Osteoblast (primary cell): Measurements from ENCODE around the gene RNF130. TPM values are rescaled to one million over a fixed set of nuclear protein-coding genes. Genes with fewer than 3 reads are reported as not detected.

Experiments
- DNase-seq: peaks from one replicate; pipeline ENCODE4 v3.0.0; 2011; ENCODE audit warnings: low spot score, mixed read lengths; ENCODE audit not compliant: insufficient read length; ENCODE audit errors: missing footprints
- H2AFZ ChIP-seq: 2 replicates; pipeline ENCODE4 v1.6.0; 2011; ENCODE audit warnings: mild to moderate bottlenecking, low read length
- H3K27ac ChIP-seq: 2 replicates; pipeline ENCODE4 v1.5.1; 2011; ENCODE audit warnings: mild to moderate bottlenecking, low read depth, low read length, moderate library complexity
- H3K27me3 ChIP-seq: 2 replicates; pipeline ENCODE4 v1.6.0; 2012; ENCODE audit warnings: mild to moderate bottlenecking, control low read depth, inconsistent platforms, low read length, moderate library complexity; ENCODE audit not compliant: insufficient read depth
- H3K36me3 ChIP-seq: 2 replicates; pipeline ENCODE4 v1.5.1; 2011; ENCODE audit warnings: mild to moderate bottlenecking, low read length, control low read depth, moderate library complexity; ENCODE audit not compliant: insufficient read depth
- H3K4me1 ChIP-seq: 2 replicates; pipeline ENCODE4 v1.5.1; 2011; ENCODE audit warnings: mild to moderate bottlenecking, low read length, control low read depth, moderate library complexity; ENCODE audit not compliant: insufficient read depth
- H3K4me2 ChIP-seq: 2 replicates; pipeline ENCODE4 v1.6.0; 2011; ENCODE audit warnings: mild to moderate bottlenecking, low read length; ENCODE audit not compliant: insufficient read depth
- H3K4me3 ChIP-seq: fragments of 200-600 bp; sonication (generic); 3 replicates; pipeline ENCODE4 v1.5.1; 2012; ENCODE audit warnings: mild to moderate bottlenecking, low read length, inconsistent platforms; ENCODE audit not compliant: insufficient read depth
- H3K79me2 ChIP-seq: 2 replicates; pipeline ENCODE4 v1.6.0; 2012; ENCODE audit warnings: mild to moderate bottlenecking, low read length, control low read depth, inconsistent platforms; ENCODE audit not compliant: insufficient read depth
- H3K9me3 ChIP-seq: 2 replicates; pipeline ENCODE4 v1.5.1; 2011; ENCODE audit warnings: low read depth, low read length, control low read depth
- H4K20me1 ChIP-seq: 2 replicates; pipeline ENCODE4 v1.6.0; 2012; ENCODE audit warnings: mild to moderate bottlenecking, low read length, control low read depth; ENCODE audit not compliant: insufficient read depth
- CTCF ChIP-seq: IDR thresholded peaks from 2 replicates; pipeline ENCODE4 v1.5.1; 2011; ENCODE audit warnings: mild to moderate bottlenecking, low read depth, low read length, moderate library complexity; ENCODE audit errors: extremely low read depth
- total RNA-seq: library from RNA; depleted of rRNA; stranded (reverse); fragments of >200 nt; gene quantifications from 2 replicates; pipeline ENCODE4 v1.2.3, GENCODE V29; 2012

The RNF130 gene
- total RNA-seq, 1 donor: 28.6 TPM

DNA sequence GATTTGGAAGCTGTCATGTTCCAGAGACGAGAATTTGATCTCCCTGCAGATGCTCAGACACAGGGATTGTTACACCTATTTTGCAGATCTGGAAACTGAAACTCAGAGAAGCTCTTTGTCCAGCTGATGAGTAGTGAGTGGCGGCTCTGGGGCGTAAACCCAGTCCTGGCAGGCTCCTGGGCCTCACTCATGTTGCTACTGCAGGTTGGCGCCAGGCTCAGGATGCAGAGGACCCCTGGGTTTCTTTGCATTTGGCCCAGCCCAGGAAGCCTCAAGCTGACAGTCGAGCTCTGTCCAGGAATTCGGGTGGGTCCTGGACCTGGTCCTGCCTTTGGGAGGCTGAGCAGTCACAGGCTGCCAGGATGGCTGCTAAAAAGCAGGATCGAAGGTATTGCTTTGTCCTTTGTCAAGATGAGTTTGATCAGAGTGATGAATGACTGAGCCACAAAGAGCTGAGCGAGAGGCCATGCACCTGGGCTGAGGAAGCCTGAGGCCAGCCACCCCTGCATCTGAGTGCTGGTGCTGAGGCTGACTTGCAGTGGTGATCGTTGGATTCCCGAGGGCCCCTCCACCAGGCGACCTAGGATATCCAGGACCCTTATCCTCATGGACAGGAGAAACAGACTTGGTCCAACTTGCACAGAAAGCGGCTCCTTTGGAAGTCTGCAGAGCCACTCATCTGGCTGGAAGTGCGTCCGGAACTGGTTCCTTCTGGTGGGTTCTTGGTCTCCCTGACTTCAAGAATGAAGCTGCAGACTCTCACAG, 8.3 kb upstream of the RNF130 start:
- Histone ChIP-seq H3K27me3 (peaks cover 23% of the 10 kb centered on the region), H3K79me2 (no peaks in the 10 kb centered on the region), H3K9me3 (no peaks in the 10 kb centered on the region), H3K4me1 (no peaks in the 10 kb centered on the region), H3K4me3 (no peak overlapping the region), H3K27ac (no peak overlapping the region), H3K36me3 (no peaks in the 10 kb centered on the region), H3K4me2 (no peak overlapping the region), H2AFZ (no peak overlapping the region), H4K20me1 (no peaks in the 10 kb centered on the region)
- TF ChIP-seq CTCF: no peak
- no peak for DNase-seq

DNA sequence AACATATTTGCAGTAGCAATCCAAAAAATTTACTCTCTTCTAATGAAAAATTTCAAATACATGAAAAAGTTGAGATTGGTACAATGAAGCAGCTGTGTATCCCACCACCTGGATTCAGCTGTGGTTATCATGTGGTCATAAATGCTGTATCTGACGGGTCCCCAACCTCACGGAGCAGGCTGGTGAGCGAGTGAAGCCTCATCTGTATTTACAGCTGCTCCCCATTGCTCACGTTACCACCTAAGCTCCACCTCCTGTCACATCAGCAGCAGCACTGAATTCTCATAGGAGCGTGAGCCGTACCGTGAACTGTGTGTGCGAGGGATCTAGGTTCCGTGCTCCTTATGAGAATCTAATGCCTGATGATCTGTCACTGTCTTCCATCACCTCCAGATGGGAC, 6.8 kb upstream of the RNF130 start:
- H3K4me2 ChIP-seq: no peak overlapping the region
- no peaks in the 10 kb centered on the region for H4K20me1 ChIP-seq
- DNase-seq: no peak

GRCh38 chr5:180077594-180078284, 6.2 kb upstream of the RNF130 start:
- Histone ChIP-seq H3K4me1 (no peaks in the 10 kb centered on the region), H4K20me1 (no peaks in the 10 kb centered on the region), H3K79me2 (no peaks in the 10 kb centered on the region), H2AFZ (no peak overlapping the region), H3K27ac (no peak overlapping the region), H3K4me2 (no peak overlapping the region), H3K27me3 (peaks cover 28% of the 10 kb centered on the region), H3K36me3 (no peaks in the 10 kb centered on the region), H3K4me3 (no peak overlapping the region), H3K9me3 (no peaks in the 10 kb centered on the region)
- TF ChIP-seq CTCF: no peak
- DNase-seq: no peak

More for the DNA sequence above, 6.8 kb upstream of the RNF130 start:
- no peak for TF ChIP-seq CTCF
- Histone ChIP-seq H2AFZ (no peak overlapping the region), H3K79me2 (no peaks in the 10 kb centered on the region), H3K9me3 (no peaks in the 10 kb centered on the region), H3K4me1 (no peaks in the 10 kb centered on the region), H3K36me3 (no peaks in the 10 kb centered on the region), H3K27me3 (peaks cover 28% of the 10 kb centered on the region), H3K4me3 (no peak overlapping the region), H3K27ac (no peak overlapping the region)

- no peak for TF ChIP-seq CTCF
- no peak for DNase-seq
- no peak overlapping the region for H3K4me3 ChIP-seq
- no peak overlapping the region for H2AFZ ChIP-seq
- no peak overlapping the region for H3K27ac ChIP-seq
- peaks cover 4% of the 10 kb centered on the region for H3K4me1 ChIP-seq
- H3K9me3 ChIP-seq: no peaks in the 10 kb centered on the region
- no peaks in the 10 kb centered on the region for H3K36me3 ChIP-seq
- no peak overlapping the region for H3K4me2 ChIP-seq
- H4K20me1 ChIP-seq: peaks cover 3% of the 10 kb centered on the region
- H3K27me3 ChIP-seq: peaks cover 28% of the 10 kb centered on the region
- H3K79me2 ChIP-seq: peaks cover under 1% of the 10 kb centered on the region
Measured at GRCh38 chr5:180075703-180076102, 4.1 kb upstream of the RNF130 start.
